NCI-H1417 treated with DMSO at 0.1 percent for 48 hours (cell line): ENCODE results near the gene LZTS2.
"Not testable (repeated sequence)": the region's sequence is repeated elsewhere in the genome, so short reads cannot be mapped to it uniquely, and the experiment has no call there.

Experiments
- DNase-seq: peaks from one replicate; lab custom pipeline; 2025; lab: John Stamatoyannopoulos, UW

LZTS2 gene

GRCh38 chr10:100999742-101000126 lies at the start of gene LZTS2:
LZTS2 (plus strand) TSS chr10:100999808; CDS start chr10:101002539, 2,731 bp downstream.
- DNase-seq, result no peak

- DNase-seq, result no peak
Observed at GRCh38 chr10:100960251-100960650, 39.4 kb upstream of the LZTS2 start.

- DNase-seq, result no peak
Observed at GRCh38 chr10:100962351-100963080, 37.1 kb upstream of the LZTS2 start.

- DNase-seq, result no peak
Observed at GRCh38 chr10:100963826-100964225, 35.8 kb upstream of the LZTS2 start.

- DNase-seq, result no peak
Observed at GRCh38 chr10:100965820-100966219, 33.8 kb upstream of the LZTS2 start.

GRCh38 chr10:100966887-100967286 lies 32.7 kb upstream of the LZTS2 start:
- DNase-seq, result no peak

- DNase-seq, result no peak
Observed at GRCh38 chr10:100967332-100967731, 32.3 kb upstream of the LZTS2 start.

- no peak for DNase-seq
Observed at GRCh38 chr10:100968062-100968736, 31.4 kb upstream of the LZTS2 start.

- DNase-seq, result no peak
Observed at GRCh38 chr10:100968863-100969186, 30.8 kb upstream of the LZTS2 start.

GRCh38 chr10:100969187-100970075 lies 30.2 kb upstream of the LZTS2 start, which contains the start of gene SEMA4G:
SEMA4G (plus strand) TSS chr10:100969504; CDS start chr10:100972913, 3,409 bp downstream.
- DNase-seq, result no peak

- no peak for DNase-seq
Observed at GRCh38 chr10:100970076-100970913, 29.3 kb upstream of the LZTS2 start.

- no peak for DNase-seq
Observed at GRCh38 chr10:100970914-100971811, 28.4 kb upstream of the LZTS2 start.

- no peak for DNase-seq
Observed at GRCh38 chr10:100972115-100972903, 27.3 kb upstream of the LZTS2 start.

GRCh38 chr10:100972904-100973535 lies 26.6 kb upstream of the LZTS2 start:
- DNase-seq, result no peak

GRCh38 chr10:100975397-100975796 lies 24.2 kb upstream of the LZTS2 start:
- not testable (repeated sequence) for DNase-seq

- no peak for DNase-seq
Observed at GRCh38 chr10:100976906-100977305, 22.7 kb upstream of the LZTS2 start.

GRCh38 chr10:100977436-100977835 lies 22.2 kb upstream of the LZTS2 start:
- no peak for DNase-seq

- no peak for DNase-seq
Observed at GRCh38 chr10:100978121-100978900, 21.3 kb upstream of the LZTS2 start.

GRCh38 chr10:100978901-100979195 lies 20.8 kb upstream of the LZTS2 start:
- no peak for DNase-seq
